HG02840 (cell line): Measurements from ENCODE around the gene IL17RC.

Experiments
- ATAC-seq: cut with Tn5 transposase; IDR thresholded peaks from one replicate; pipeline ENCODE4 v1.9.1; 2021; ENCODE audit warnings: mild to moderate bottlenecking, moderate library complexity, moderate number of reproducible peaks; ENCODE audit not compliant: unreplicated experiment, low FRiP score

Gene IL17RC

DNA sequence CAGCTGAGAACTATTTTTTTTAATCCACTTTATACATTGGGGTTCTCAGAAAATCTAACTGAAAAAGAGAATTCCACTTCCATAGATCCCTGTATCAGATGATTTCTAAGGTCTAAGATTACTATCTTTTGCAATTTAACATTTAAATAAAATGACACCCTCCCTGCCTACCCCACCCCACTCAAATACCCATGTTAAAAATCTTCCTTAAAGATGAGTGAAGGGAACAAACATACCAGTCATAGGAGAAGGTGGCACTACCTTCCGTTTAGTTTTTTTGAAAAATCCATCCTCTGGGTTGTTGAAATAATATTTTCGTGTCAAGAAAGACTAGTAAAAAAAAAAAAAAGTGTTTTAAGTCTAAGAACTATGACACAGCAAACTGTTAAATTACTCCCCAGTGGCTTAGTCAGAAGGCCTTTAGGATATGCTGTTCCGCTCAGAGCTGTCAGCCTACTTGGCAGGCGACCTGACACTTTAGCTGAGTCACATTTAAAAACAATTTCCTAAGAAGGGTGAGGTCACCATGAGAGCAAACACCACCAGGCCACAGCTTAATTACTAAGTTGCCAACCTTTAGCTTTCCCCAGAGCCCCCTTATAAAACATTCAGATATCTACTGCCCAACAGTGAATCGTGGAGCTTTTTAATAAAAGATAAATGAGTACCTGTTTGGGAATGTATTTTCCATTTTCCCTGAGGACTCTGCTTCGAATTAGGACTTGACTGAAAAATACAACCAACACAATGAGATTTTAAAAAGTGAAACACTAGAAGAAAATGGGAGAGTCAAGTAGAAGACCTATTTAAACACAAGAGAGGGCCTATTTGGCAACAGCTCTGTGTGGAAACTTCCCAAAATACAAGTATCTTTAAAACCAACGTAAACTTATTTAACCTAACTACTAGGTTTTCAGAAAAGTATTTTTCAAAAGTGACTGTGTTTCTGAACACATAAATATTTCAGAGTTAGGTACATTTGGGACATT, 60.1 kb downstream of the IL17RC start:
- no peak for ATAC-seq

DNA sequence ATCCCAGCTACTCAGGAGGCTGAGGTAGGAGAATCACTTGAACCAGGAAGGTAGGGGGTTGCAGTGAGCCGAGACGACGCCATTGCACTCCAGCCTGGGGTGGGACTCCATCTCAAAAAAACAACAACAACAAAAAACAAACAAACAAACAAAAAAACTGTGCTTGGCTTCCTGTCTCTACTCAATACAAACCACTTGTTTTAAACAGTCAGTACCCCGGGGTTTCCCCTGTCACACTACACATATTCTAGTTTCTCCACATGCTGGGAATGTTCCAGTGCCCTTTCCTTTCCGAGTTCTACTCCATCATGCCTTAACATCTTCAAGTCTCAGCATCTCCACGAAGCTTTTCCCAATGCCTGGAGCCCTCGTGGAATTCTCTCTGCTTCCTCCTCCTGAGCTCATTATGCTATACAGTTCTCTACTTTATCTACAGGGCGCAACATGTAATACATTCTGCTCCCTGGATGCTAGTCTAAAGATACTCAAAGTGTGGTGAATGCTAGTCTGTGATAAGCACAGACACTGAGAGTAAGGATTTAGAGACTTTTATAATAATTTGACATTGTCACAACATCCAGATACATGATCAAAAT, 61.9 kb downstream of the IL17RC start:
- no peak for ATAC-seq

DNA sequence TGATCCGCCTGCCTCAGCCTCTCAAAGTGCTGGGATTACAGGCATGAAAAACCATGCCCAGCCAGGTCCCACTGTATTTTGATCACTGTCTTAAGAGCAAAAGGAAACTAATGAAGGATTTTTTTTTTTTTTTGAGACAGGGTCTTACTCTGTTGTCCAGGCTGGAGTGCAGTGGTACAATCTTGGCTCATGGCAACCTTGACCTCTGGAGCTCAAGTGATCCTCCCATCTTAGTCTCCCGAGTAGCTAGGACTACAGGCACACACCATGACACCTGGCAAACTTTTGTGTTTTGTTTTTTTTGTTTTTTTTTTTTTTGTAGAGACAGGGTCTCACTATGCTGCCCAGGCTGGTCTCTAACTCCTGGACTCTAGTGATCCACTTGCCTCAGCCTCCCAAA, 63.4 kb downstream of the IL17RC start:
- no peak for ATAC-seq
